CMK (cell line): ENCODE data around the gene C2CD2.
"Not testable (repeated sequence)": the region's sequence is repeated elsewhere in the genome, so short reads cannot be mapped to it uniquely, and the experiment has no call there.

Experiments
- DNase-seq: peaks from one replicate; pipeline ENCODE4 v3.0.0-alpha.2; 2010; ENCODE audit warnings: low read depth

Gene C2CD2

DNA sequence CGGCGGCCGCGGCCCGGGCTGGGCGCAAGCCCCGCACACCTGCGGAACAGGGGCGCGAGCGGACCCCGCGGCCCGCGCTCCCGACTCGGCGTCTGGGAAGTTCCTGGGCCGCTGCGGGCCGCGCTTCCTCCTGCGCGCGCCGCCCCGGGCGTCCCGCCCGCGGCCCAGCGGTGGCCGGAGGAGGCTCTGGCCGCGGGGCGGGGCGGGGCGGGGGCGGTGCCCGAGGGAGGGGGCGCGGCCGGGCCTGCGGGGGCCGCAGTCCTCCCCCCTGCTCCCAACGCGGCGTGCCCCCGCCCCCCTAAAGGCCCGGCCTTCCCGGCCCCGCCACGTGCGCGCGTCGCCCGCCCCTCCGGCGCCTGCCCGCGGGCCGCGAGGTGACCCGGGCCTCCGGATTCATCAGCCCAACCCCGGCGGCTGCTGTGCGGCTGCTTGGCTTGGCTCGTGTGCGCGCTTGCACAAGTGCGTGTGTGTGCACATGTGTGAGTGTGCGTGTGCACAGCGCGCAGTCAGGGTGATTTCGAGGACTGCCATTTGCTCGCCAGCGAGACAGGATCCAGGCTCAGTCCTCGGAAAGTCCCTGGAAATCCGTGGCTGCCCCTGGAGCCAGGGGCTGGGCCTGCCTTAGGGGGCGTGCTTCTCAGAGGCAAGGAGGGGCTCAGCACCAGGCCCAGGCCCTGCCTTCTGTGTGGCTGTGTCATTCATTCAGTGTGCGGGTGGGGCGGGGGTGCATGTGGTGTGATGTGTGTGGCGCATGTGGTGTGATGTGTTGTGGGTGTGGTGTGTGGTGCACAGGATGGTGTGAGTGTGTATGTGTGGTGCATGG is at the start of gene C2CD2:
Gene C2CD2 (minus strand): TSS at position 188 of the 823 bp plus-strand sequence. CDS start 370 bp downstream, outside the sequence.
- DNase-seq: peak; percentile 62

DNA sequence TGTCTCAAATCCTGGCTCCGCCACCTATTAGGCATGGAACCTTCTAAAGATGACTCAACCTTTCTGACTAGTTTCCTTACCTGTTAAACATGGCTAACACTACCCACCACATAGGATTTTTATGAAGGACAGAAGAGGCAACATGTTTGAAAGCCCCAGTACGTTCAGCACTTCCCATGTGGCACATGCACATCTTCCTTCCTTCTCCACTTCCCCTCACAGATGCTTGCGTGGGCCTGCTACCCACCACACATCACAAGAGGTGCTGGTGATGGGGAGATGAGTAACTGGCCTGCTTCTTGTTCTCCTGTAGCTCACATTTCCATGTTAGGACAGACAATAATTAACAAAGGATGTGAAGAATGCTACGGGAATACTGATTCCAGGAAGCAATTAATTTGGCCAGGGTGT is 49.2 kb upstream of the C2CD2 start:
- no peak for DNase-seq

DNA sequence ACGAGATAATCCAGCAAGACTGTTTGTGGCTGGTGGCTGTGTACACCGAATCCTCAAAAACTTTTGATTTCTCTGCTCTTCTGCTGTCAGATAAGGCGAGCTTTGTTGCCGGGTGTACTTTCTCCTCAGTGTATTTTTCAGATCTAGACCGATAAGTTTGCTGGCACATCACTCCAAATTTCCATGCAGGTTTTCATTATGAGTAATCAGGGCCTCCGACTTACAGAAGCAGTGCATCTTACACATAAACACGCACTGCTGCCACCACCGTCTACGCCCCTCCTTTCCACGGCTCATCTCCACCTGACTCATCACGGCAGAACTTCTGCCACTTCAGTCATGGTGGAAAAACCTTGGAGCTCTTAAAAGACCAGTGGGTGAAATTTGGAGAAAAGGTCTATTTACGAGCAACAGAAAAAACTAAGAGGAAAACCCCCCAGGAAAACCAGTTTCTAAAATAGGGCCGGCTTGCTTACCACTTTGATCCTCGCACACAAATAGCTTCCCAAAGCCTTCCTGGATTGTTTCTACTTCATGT is 48.7 kb upstream of the C2CD2 start:
- DNase-seq: no peak

DNA sequence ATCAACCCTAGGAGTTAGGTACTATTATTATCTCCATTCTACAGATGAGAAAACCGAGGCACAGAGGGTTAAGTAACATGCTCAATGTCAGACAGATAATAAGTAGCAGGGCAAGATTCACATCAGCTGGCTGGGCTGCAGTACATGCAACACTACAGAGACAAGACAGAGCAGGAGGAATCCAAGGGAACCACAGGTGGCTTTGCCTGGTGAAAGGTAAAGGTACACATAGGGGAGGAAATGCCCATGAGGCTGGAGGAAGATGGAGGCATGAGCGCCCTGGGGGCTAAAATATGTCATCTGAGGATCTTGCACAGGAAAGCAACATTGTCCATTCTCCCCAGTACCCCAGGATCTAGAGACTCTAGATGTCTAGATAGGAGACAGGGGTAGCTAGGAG is 48.0 kb upstream of the C2CD2 start:
- no peak for DNase-seq

DNA sequence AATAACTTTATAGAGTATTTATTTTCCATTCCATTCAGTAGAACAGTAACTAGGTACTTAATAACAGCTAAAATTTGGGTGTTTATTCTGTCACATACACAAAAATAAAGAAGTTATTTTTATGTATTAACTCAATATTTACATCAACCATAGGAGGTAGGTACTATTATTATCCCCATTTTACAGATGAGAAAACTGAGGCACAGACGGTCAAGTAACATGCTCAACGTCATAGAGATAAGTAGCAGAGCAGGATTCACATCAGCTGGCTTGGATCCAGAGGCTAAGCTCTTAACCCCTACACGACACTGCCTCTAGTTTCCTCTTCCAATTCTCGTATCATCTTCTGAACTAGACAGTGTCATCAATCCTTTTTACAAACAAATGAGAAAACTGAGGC is 47.1 kb upstream of the C2CD2 start:
- no peak for DNase-seq

DNA sequence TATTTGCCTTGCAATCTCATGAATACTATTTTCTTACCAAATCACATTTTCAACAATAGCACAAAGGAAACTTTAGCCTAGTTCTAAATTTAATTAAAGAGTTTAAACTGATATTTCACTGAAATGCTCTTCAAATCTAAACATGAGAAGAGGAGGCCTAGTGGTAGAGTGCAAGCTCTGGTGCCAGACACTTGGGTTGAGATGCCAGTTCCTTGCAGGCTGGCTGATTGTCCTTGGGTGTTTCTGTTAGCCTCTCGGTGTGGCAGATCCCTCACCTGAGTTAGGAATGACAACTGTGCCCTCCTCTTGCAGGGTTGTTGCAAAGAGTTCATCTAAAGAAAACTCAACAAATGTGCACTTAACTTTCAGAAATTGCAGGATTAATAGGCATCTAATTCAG is 43.8 kb upstream of the C2CD2 start:
- DNase-seq: no peak

DNA sequence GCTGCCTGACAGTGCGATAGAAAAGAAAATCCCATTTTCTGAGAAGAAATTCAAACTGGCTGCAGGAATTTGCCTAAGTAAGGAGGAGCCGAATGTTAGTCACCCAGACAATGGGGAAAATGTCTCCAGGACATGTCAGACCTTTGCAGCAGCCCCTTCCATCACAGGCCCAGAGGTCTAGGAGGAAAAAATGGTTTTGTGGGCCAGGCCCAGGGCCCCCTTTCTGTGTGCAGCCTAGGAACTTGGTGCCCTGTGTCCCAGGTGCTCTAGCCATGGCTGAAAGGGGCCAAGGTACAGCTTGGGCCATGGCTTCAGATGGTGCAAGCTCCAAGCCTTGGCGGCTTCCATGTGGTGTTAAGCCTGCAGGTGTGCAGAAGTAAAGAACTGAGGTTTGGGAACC is 41.8 kb upstream of the C2CD2 start:
- DNase-seq: no peak

DNA sequence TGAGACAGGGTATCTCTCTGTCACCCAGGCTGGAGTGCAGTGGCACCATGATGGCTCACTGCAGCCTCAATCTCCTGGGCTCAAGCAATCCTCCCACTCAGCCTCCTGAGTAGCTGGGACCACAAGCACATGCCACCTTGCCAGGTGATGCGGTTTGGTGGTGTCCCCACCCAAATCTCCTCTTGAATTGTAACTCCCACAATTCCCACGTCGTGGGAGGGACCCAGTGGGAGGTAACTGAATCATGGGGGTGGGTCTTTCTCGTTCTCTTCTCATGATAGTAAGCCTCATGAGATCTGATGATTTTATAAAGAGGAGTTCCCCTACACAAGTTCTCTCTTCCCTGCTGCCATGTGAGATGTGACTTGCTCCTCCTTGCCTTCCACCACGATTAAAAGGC is 40.8 kb upstream of the C2CD2 start:
- DNase-seq: not testable (repeated sequence)

DNA sequence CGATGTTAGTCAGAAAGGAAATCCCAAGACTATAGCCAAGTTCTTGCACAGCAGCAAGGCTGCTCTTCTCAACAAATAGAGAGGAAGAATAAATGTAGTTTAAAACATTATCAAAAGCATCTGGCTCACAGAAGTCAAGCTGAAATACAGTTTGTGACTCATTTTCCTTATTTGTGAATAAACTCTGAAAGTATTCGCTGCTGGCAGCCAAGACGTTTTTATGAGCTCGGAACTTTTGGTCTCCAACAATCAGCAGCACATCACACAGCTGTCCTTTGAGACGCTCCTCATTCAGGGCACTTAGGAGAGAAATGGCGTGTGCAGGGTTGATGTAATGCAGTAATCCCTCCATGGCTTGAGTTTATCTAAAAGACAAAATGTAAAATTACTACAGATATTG is 39.9 kb upstream of the C2CD2 start:
- DNase-seq: no peak

DNA sequence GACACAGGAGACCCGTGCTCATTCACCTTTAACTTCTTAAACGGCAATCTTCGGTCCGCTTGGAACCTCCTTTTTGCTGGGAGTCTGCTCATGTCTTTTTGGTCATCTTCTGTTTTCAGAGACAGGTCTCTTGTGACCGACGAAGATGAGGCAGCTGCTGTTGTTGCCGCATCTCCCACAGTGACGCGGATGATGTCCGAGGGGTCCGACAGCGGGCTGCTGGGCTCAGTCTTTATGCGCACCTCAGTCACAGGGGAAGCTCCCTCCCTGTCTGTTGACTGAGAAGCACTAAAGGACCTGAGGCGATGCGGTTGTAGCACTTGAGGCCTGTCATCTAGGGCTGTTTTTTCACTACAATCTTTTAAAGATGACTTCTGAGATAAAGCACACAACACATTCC is 38.8 kb upstream of the C2CD2 start:
- DNase-seq: no peak

DNA sequence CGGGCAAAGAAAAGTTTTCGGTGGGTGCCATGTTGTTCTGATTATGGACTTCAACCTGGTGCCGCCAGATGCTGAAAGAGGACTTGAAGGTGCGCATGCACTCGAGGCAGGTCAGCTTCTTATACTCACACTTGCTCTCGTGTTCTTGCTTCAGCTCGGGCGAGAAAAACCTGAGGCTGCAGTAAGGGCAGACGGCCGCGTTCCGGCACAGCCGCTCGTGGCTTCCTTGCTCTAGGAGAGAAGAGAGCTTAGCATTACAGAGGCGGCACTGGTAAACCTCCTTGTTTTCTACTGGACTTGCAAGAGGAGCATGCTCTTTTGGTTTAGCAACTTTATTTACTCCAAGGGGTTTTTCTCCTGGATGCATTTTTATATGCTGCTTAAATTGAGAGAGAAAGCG is 37.8 kb upstream of the C2CD2 start:
- DNase-seq: no peak

DNA sequence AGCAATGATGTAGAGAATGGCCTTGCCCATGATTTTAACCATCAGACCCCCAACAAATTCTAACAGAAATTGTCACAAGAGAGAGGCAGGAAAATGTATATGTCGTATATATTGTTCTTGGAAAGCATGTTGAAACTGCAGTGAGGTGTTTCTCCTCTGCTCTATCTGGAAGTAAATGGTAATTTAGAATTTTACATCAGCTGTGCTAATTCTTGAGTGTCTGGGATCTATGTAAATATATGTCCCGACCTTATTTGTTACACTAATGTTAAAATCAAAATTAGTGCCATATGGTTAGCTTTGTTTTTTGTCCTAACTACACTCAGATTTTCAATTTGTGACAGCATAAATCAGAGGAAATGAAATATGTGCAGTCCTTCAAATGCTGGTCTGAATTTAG is 35.9 kb upstream of the C2CD2 start:
- no peak for DNase-seq

DNA sequence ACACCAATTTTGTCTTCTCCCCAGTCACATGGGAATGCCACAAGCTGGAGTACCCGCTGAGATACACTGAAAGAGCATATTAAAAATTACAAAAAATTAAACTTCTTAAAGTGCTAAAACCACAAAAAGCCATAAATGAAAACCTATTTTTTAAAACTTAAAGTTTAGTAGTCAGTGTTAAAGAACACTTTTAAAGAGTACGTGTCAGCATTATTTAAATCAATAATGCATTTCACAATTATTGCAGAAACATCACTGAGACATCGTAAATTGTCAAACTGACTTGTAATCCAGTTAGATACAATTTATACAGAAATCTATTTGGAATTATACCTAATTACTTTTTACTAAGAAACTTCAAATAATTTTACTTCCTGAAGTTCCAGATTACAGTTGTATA is 33.5 kb upstream of the C2CD2 start:
- DNase-seq: no peak

DNA sequence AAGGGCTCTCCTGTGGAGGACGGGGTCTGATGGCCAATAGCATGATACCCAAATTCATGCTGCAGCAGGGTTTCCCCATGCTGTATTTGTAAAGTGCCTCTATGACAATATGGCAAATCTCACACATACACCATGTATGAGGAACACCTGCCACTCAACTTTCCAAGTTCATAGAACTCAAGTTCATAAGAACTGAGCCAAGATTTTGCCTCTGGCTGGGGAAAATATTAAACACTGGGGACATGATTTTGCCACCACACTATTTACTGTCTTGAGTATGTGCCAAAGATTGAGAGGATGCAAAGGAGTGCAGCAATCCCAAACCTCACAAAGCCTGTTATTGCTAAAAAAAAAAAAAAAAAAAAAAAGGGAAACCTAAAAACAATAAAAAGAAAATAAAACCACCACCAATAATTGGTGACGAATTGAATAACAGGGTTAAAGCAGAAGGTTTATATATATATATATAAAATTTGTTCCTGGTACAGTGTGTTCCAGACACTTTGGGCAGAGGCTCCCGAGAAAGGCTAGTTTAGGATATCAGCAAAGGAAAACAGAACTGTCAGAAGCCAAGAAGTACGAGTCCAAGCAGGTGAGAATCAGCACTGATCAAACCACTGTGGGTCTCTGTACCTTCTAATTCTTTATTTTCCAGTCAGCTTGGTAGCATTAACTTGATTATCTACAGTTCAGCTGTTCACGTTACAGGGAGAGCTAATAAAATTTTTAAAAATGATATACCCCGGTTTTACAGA is 32.0 kb upstream of the C2CD2 start:
- no peak for DNase-seq

DNA sequence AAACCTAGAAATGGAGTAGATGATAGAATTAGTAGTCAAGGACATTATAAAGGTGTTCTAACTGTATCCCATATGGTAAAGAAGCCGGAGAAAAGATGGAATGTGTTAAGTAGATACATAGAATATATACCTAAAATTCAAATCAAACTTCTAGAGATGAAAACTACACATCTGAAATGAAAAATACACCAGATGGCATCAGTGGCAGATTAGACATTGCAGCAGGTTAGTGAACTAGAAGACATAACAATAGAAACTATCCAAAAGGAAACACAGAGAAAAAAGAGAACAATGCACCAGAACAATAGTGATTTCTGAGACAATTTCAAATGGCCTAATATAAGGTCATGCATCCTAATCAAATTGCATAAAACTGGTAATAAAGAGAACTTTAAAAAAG is 29.4 kb upstream of the C2CD2 start:
- no peak for DNase-seq

DNA sequence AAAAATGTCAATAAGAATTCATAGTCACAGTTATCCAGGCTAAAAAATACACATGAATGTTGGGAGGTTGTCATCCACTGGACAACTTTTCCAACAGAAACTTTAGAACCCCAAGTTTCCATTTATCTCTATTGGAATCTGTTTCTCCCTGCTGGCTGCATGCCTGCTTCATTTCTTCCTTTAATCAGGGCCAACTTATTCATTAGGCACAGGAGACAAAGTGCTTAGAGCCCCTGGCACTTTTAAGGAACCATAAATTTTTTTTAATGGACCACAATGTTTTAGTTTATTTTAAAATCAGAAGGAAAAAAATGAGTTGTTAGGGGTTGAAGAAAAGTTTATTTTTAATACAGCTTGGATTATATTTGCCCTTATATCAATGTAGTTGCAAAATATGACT is 26.7 kb upstream of the C2CD2 start:
- DNase-seq: no peak

DNA sequence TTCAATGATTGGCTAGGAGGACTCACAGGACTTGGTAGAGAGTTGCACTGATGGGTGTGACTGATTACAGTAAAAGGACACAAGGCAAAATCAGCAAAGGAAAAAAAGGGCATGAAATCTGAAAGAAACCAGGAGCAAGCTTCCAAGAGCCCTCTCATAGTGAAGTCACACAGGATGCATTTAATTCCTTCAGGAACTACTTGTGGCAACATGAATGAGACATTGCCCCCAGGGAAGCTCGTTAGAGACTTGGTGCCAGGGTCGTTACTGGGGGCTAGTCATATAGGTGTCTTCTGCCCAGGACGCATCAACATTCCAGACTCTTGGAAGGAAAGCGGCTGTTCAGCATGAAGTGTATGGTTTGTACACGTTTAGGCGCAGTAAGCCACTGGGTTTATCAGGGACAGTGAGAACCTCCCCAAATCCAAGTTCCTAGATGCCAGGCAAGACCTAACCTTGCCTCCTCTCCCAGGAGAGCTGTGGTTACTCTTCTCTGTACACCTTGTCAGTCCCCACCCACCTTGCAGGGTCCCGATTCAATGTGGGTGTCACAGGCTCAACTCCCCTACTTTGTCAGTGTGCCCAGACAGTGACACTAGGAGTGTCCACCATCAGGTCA is 26.0 kb upstream of the C2CD2 start:
- no peak for DNase-seq

DNA sequence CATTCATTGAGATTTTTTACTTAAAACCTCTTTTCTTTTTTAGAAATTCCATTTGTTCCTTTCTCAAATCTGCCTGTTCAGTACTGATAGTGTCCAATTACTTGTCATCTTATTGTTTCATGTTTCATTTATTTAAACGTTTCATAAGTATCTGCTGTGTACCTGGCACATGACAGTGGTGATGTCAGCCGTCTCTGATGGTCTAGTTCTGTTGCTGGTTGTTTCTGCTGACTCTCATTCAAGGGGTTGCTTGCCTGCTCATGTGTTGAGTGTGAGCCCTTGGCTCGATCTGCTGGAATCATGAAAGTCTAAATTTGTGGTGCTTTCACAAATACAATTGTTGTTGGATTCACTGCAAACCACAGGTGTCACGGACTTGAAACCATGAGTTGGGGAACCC is 25.5 kb upstream of the C2CD2 start:
- DNase-seq: no peak

DNA sequence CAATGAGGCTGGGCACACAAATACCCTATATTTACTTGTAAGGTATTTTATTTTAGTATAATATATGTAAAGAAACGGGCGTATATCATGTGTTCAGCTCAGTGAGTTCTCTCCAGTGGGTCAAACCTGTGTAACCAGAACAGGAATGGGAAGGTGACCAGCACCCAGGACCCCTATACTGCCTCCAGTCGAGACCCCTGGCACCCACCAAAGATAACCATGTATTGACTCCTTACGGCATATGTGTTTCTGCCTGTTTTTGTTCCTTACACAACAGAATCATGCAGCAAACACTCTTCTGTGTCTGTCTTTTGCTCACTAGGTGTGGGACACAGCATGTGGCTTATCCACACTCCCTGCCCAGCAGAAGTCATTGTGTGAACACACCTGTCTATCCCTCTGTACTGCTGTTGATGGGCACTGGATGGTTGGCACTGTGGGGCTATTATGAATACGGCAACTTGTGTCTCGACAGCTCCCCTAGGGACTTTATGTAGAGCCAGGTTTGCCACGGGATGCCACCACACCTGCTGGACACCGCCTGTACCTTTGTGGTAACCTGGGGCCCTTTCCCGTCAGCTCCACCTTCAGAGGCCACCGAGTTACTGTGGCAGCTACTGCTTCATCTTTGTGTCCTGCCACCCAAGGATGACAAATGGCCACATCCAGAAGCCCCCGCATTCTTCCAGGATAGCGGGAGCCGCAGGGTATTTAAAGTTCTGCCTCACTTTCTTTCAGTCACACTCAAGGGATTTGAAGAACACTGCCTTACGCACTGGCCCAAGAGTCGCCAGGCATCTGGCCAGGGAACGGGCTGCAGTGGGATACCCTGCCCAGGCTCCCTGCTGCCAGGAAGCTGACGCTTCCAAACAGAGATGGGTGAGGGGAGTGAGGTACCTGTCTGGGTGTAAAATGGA is 23.5 kb upstream of the C2CD2 start:
- DNase-seq: no peak

DNA sequence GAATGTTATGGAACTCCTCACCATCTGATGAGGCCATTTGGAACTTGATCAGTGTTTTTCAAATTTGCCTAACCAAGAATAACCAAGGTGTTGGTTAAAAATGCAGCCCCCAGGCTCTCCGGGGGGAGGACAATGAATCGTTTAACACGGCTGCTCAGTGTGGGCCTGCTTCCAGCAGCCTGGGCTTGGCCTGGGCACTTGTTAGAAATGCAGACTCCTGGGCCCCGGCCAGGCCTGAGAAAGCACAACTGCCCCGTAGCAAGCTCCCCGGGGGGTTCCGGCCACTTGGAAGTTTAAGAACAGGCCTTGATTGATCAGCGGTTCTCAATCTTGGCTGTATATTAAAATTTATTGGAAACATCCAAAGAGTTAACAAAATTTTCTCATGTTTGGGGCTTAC is 22.8 kb upstream of the C2CD2 start:
- no peak for DNase-seq

DNA sequence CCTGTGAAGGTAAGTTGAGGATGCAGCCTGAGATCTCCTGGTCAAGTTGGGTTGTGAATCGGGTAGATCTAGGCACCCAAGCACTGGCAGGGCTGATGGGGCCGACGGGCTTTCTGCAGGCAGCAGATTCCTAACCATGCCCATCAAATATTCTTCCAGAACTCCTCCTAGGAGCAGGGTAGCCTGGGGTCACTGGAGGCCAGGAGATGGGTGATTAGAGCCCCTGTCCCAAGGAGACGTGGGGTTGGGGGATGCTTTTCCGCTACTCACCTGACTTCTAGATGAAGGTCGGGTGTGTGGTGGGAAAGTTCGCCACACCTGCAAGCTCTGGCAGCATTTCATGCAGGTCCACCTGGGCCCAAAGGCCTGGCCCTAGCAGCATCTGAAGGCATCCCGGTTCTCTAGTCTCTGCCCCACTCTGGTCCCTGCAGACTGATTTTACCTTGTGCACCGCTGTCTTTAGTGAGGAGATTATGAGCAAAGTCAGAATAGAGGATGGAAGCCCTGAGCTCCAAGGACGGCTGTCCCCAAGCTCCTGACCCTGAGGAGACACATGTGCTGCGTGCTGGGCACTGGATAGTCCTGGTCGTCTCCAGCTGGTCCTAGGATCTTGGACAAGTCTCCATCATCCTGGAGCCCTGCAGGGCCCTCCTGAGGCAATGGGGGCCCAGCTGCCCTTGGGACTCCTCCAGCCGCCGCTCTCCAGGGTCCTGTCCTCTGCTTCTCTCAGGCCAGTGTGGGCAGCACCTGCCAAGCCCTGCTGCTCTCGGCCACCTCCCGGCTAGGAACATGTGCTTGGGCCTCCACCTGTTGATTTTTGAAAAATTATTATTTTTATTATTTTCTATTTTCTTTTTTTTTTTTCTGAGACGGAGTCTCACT is 21.8 kb upstream of the C2CD2 start:
- no peak for DNase-seq
